GM23338 (cell line): ENCODE measurements around the gene TCERG1. TPM values are rescaled to one million over a fixed set of nuclear protein-coding genes. Genes with fewer than 3 reads are reported as not detected.

Source experiments
- ATAC-seq: fragments of 200-7000 bp; cut with Tn5 transposase; 3 replicates; pipeline ENCODE4 v1.9.1; 2020
- DNase-seq: peaks from one replicate; pipeline ENCODE4 v3.0.0-alpha.2; 2015; ENCODE audit warnings: low spot score
- H2AFZ ChIP-seq: fragments of 200-600 bp; sonication (generic); 2 replicates; pipeline ENCODE4 v1.8.0; 2016; ENCODE audit warnings: antibody characterized with exemption, mild to moderate bottlenecking, moderate library complexity
- H3F3A ChIP-seq: fragments of 200-600 bp; sonication (generic); replicated peaks from 2 replicates; pipeline ENCODE4 v1.8.0; 2017; ENCODE audit warnings: antibody characterized with exemption, mixed run types, low read depth
- H3K27ac ChIP-seq: fragments of 200-600 bp; sonication (generic); 2 replicates; pipeline ENCODE4 v1.6.1; 2016; ENCODE audit warnings: low read depth
- H3K27me3 ChIP-seq: fragments of 200-600 bp; sonication (generic); 2 replicates; pipeline ENCODE4 v1.8.0; 2016; ENCODE audit warnings: mild to moderate bottlenecking, mixed run types, moderate library complexity; ENCODE audit not compliant: insufficient read depth
- H3K36me3 ChIP-seq: fragments of 200-600 bp; sonication (generic); 2 replicates; pipeline ENCODE4 v1.8.0; 2016; ENCODE audit warnings: mild to moderate bottlenecking; ENCODE audit not compliant: insufficient read depth
- H3K4me1 ChIP-seq: fragments of 200-600 bp; sonication (generic); 2 replicates; pipeline ENCODE4 v1.8.0; 2016; ENCODE audit warnings: mild to moderate bottlenecking, moderate library complexity; ENCODE audit not compliant: insufficient read depth
- H3K4me2 ChIP-seq: fragments of 200-600 bp; sonication (generic); 2 replicates; pipeline ENCODE4 v1.7.1; 2017; ENCODE audit warnings: mixed run types
- H3K4me3 ChIP-seq: fragments of 200-600 bp; sonication (generic); 2 replicates; pipeline ENCODE4 v1.6.1; 2016; ENCODE audit warnings: mixed run types
- H3K79me2 ChIP-seq: fragments of 200-600 bp; sonication (generic); replicated peaks from 2 replicates; pipeline ENCODE4 v1.8.0; 2017; ENCODE audit warnings: mild to moderate bottlenecking; ENCODE audit not compliant: insufficient read depth
- H3K9me2 ChIP-seq: fragments of 200-600 bp; sonication (generic); 2 replicates; pipeline ENCODE4 v1.8.0; 2017; ENCODE audit not compliant: insufficient read depth
- H4K20me1 ChIP-seq: fragments of 200-600 bp; sonication (generic); replicated peaks from 2 replicates; pipeline ENCODE4 v1.8.0; 2017; ENCODE audit warnings: mild to moderate bottlenecking; ENCODE audit not compliant: insufficient read depth
- H3K27ac Mint-ChIP-seq: 2 replicates; pipeline ENCODE4 v1.8.0; 2020; ENCODE audit warnings: inconsistent platforms, mild to moderate bottlenecking, moderate library complexity, mixed read lengths
- H3K27me3 Mint-ChIP-seq: 3 replicates; pipeline ENCODE4 v1.8.0; 2022; ENCODE audit warnings: low read depth, mild to moderate bottlenecking, moderate library complexity, mixed read lengths, inconsistent platforms; ENCODE audit not compliant: insufficient read depth, poor library complexity
- H3K36me3 Mint-ChIP-seq: 3 replicates; pipeline ENCODE4 v1.8.0; 2021; ENCODE audit warnings: low read depth, mild to moderate bottlenecking, inconsistent platforms, moderate library complexity, mixed read lengths
- H3K4me1 Mint-ChIP-seq: 3 replicates; pipeline ENCODE4 v1.8.0; 2020; ENCODE audit warnings: mild to moderate bottlenecking, inconsistent platforms, mixed read lengths
- H3K4me3 Mint-ChIP-seq: 3 replicates; pipeline ENCODE4 v1.8.0; 2021; ENCODE audit warnings: moderate library complexity, mild to moderate bottlenecking, inconsistent platforms, mixed read lengths
- H3K9me3 Mint-ChIP-seq: 3 replicates; pipeline ENCODE4 v1.8.0; 2020; ENCODE audit warnings: moderate library complexity, mild to moderate bottlenecking, inconsistent platforms, mixed read lengths
- EZH2 ChIP-seq: fragments of 200-600 bp; sonication (generic); IDR thresholded peaks from one replicate; pipeline ENCODE4 v1.8.0; 2017; ENCODE audit warnings: antibody characterized with exemption, mild to moderate bottlenecking, low read depth; ENCODE audit not compliant: unreplicated experiment
- EZH2phosphoT487 ChIP-seq: fragments of 200-600 bp; sonication (generic); IDR thresholded peaks from one replicate; pipeline ENCODE4 v1.8.1; 2018; ENCODE audit warnings: antibody characterized with exemption; ENCODE audit not compliant: unreplicated experiment
- POLR2AphosphoS5 ChIP-seq: IDR thresholded peaks from 2 replicates; pipeline ENCODE4 v1.6.1; 2016; ENCODE audit warnings: antibody characterized with exemption, low read depth
- ZNF114 ChIP-seq: fragments of 250-450 bp; sonication (Bioruptor Pico); IDR thresholded peaks from 2 replicates; pipeline ENCODE4 v1.5.0; 2020; ENCODE audit warnings: mild to moderate bottlenecking, moderate library complexity
- ZNF331 ChIP-seq: fragments of 250-450 bp; sonication (Bioruptor Pico); IDR thresholded peaks from 2 replicates; pipeline ENCODE4 v1.5.0; 2020; ENCODE audit warnings: low read depth, mild to moderate bottlenecking, moderate library complexity
- polyA plus RNA-seq: library from polyadenylated mRNA; unstranded; fragments of >200 nt; fragmentation: Nextera tagmentation; extraction: Ambion mirVana; gene quantifications from 2 replicates; pipeline ENCODE4 v1.2.1, GENCODE V29; 2016
- total RNA-seq: library from RNA; depleted of rRNA; stranded (reverse); fragments of >200 nt; shearing (Covaris generic); gene quantifications from 2 replicates; pipeline ENCODE4 v1.2.3, GENCODE V29; 2014
- TF ChIP-seq, protein P1 (sequence below): IDR thresholded peaks from one replicate; pipeline ENCODE4 v1.6.1; 2018; ENCODE audit warnings: antibody characterized with exemption; ENCODE audit not compliant: unreplicated experiment
- TF ChIP-seq, protein P2 (sequence below), 2 experiments: fragments of 200-600 bp in 1 of 2; sonication (generic) in 1 of 2; conservative IDR thresholded peaks; 2 replicates each; pipeline versions ENCODE4 v1.5.1 to v1.6.1; 2016 to 2017; ENCODE audit warnings: antibody characterized with exemption in 2 of 2, low read depth in 2 of 2, mild to moderate bottlenecking in 2 of 2, moderate library complexity in 1 of 2
- TF ChIP-seq, protein P3 (sequence below): fragments of 250-450 bp; sonication (Bioruptor Pico); IDR thresholded peaks from 2 replicates; pipeline ENCODE4 v1.5.0; 2020; ENCODE audit warnings: mild to moderate bottlenecking, moderate library complexity
- TF ChIP-seq, protein P4 (sequence below): IDR thresholded peaks from 2 replicates; pipeline ENCODE4 v1.6.1; 2016; ENCODE audit warnings: antibody characterized with exemption

The TCERG1 gene
- total and polyA plus RNA-seq, 2 experiments from 2014 or later, result 127 to 178 TPM

DNA sequence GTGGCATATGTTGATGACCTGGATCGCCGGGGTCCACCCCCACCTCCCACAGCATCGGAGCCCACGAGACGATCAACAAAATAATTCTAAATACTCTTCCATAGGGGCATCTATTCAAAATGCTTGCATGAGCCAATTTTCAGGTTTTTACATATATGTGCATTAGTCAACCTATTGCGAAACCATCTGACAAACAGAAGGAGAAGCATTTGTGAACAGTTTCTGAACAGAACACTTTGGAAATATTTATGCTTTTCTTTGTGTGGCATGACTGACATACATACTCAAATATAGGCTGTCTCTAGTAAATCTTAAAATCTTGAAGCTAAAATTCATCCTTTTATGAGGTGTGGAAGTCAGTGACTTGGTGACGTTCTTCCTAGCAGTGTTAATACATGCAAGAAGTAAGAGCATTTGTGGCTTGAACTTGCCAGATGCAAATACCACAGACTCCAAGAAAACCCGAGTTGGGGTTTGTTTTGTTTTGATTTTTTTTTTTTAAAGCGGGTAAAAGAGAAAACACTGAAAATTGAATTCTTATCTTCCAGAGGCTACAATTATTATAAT lies 63.5 kb downstream of the TCERG1 start:
- H3K36me3 Mint-ChIP-seq, result peaks cover 49% of the 10 kb centered on the region
- H3K4me1 ChIP-seq, result peaks cover 4% of the 10 kb centered on the region; the same call in 1 of the 2 replicates

GRCh38 chr5:146513462-146513861 lies 66.3 kb downstream of the TCERG1 start:
- Histone ChIP-seq H3K9me2 (no peaks in the 10 kb centered on the region), H4K20me1 (no peaks in the 10 kb centered on the region), H3K4me3 (no peak overlapping the region), H3K4me1 (peaks cover 16% of the 10 kb centered on the region), H3K79me2 (no peaks in the 10 kb centered on the region), H3K36me3 (peaks cover 25% of the 10 kb centered on the region), H3F3A (no peaks in the 10 kb centered on the region), H2AFZ (no peak overlapping the region), H3K27ac (no peak overlapping the region), H3K27me3 (no peaks in the 10 kb centered on the region), H3K4me2 (no peak overlapping the region)
- ATAC-seq (no peak), DNase-seq (no peak)
- H3K27ac Mint-ChIP-seq, result no peak overlapping the region
- no peaks in the 10 kb centered on the region for H3K27me3 Mint-ChIP-seq
- H3K4me3 Mint-ChIP-seq, result no peak overlapping the region
- peaks cover 12% of the 10 kb centered on the region for H3K4me1 Mint-ChIP-seq
- H3K36me3 Mint-ChIP-seq, result peaks cover 28% of the 10 kb centered on the region
- H3K9me3 Mint-ChIP-seq, result no peaks in the 10 kb centered on the region
- no peak for TF ChIP-seq ZNF331 (CRISPR knock-in tag)
- no peak for TF ChIP-seq POLR2AphosphoS5
- TF ChIP-seq, protein P1, sequence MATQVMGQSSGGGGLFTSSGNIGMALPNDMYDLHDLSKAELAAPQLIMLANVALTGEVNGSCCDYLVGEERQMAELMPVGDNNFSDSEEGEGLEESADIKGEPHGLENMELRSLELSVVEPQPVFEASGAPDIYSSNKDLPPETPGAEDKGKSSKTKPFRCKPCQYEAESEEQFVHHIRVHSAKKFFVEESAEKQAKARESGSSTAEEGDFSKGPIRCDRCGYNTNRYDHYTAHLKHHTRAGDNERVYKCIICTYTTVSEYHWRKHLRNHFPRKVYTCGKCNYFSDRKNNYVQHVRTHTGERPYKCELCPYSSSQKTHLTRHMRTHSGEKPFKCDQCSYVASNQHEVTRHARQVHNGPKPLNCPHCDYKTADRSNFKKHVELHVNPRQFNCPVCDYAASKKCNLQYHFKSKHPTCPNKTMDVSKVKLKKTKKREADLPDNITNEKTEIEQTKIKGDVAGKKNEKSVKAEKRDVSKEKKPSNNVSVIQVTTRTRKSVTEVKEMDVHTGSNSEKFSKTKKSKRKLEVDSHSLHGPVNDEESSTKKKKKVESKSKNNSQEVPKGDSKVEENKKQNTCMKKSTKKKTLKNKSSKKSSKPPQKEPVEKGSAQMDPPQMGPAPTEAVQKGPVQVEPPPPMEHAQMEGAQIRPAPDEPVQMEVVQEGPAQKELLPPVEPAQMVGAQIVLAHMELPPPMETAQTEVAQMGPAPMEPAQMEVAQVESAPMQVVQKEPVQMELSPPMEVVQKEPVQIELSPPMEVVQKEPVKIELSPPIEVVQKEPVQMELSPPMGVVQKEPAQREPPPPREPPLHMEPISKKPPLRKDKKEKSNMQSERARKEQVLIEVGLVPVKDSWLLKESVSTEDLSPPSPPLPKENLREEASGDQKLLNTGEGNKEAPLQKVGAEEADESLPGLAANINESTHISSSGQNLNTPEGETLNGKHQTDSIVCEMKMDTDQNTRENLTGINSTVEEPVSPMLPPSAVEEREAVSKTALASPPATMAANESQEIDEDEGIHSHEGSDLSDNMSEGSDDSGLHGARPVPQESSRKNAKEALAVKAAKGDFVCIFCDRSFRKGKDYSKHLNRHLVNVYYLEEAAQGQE, result no peak
- TF ChIP-seq, protein P2, sequence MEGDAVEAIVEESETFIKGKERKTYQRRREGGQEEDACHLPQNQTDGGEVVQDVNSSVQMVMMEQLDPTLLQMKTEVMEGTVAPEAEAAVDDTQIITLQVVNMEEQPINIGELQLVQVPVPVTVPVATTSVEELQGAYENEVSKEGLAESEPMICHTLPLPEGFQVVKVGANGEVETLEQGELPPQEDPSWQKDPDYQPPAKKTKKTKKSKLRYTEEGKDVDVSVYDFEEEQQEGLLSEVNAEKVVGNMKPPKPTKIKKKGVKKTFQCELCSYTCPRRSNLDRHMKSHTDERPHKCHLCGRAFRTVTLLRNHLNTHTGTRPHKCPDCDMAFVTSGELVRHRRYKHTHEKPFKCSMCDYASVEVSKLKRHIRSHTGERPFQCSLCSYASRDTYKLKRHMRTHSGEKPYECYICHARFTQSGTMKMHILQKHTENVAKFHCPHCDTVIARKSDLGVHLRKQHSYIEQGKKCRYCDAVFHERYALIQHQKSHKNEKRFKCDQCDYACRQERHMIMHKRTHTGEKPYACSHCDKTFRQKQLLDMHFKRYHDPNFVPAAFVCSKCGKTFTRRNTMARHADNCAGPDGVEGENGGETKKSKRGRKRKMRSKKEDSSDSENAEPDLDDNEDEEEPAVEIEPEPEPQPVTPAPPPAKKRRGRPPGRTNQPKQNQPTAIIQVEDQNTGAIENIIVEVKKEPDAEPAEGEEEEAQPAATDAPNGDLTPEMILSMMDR (conservative IDR thresholded peaks at IDR 0.05; ENCODE audit: low read depth in 2 of 2), result no peak
- no peak for TF ChIP-seq ZNF114 (CRISPR knock-in tag)
- no peak for TF ChIP-seq EZH2
- TF ChIP-seq, protein P3, sequence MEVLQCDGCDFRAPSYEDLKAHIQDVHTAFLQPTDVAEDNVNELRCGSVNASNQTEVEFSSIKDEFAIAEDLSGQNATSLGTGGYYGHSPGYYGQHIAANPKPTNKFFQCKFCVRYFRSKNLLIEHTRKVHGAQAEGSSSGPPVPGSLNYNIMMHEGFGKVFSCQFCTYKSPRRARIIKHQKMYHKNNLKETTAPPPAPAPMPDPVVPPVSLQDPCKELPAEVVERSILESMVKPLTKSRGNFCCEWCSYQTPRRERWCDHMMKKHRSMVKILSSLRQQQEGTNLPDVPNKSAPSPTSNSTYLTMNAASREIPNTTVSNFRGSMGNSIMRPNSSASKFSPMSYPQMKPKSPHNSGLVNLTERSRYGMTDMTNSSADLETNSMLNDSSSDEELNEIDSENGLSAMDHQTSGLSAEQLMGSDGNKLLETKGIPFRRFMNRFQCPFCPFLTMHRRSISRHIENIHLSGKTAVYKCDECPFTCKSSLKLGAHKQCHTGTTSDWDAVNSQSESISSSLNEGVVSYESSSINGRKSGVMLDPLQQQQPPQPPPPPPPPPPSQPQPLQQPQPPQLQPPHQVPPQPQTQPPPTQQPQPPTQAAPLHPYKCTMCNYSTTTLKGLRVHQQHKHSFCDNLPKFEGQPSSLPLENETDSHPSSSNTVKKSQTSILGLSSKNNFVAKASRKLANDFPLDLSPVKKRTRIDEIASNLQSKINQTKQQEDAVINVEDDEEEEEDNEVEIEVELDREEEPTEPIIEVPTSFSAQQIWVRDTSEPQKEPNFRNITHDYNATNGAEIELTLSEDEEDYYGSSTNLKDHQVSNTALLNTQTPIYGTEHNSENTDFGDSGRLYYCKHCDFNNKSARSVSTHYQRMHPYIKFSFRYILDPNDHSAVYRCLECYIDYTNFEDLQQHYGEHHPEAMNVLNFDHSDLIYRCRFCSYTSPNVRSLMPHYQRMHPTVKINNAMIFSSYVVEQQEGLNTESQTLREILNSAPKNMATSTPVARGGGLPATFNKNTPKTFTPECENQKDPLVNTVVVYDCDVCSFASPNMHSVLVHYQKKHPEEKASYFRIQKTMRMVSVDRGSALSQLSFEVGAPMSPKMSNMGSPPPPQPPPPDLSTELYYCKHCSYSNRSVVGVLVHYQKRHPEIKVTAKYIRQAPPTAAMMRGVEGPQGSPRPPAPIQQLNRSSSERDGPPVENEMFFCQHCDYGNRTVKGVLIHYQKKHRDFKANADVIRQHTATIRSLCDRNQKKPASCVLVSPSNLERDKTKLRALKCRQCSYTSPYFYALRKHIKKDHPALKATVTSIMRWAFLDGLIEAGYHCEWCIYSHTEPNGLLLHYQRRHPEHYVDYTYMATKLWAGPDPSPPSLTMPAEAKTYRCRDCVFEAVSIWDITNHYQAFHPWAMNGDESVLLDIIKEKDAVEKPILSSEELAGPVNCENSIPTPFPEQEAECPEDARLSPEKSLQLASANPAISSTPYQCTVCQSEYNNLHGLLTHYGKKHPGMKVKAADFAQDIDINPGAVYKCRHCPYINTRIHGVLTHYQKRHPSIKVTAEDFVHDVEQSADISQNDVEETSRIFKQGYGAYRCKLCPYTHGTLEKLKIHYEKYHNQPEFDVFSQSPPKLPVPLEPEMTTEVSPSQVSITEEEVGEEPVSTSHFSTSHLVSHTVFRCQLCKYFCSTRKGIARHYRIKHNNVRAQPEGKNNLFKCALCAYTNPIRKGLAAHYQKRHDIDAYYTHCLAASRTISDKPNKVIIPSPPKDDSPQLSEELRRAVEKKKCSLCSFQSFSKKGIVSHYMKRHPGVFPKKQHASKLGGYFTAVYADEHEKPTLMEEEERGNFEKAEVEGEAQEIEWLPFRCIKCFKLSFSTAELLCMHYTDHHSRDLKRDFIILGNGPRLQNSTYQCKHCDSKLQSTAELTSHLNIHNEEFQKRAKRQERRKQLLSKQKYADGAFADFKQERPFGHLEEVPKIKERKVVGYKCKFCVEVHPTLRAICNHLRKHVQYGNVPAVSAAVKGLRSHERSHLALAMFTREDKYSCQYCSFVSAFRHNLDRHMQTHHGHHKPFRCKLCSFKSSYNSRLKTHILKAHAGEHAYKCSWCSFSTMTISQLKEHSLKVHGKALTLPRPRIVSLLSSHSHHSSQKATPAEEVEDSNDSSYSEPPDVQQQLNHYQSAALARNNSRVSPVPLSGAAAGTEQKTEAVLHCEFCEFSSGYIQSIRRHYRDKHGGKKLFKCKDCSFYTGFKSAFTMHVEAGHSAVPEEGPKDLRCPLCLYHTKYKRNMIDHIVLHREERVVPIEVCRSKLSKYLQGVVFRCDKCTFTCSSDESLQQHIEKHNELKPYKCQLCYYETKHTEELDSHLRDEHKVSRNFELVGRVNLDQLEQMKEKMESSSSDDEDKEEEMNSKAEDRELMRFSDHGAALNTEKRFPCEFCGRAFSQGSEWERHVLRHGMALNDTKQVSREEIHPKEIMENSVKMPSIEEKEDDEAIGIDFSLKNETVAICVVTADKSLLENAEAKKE (CRISPR knock-in tag), result no peak

More for the DNA sequence above, 63.5 kb downstream of the TCERG1 start:
- H3K27me3 Mint-ChIP-seq, result no peaks in the 10 kb centered on the region
- Histone ChIP-seq H3K27ac (no peak overlapping the region), H3K27me3 (no peaks in the 10 kb centered on the region), H2AFZ (no peak overlapping the region), H3F3A (no peaks in the 10 kb centered on the region), H3K79me2 (no peaks in the 10 kb centered on the region), H3K9me2 (no peaks in the 10 kb centered on the region), H3K36me3 (peaks cover 42% of the 10 kb centered on the region), H4K20me1 (no peaks in the 10 kb centered on the region), H3K4me2 (no peak overlapping the region), H3K4me3 (no peak overlapping the region)
- H3K9me3 Mint-ChIP-seq, result no peaks in the 10 kb centered on the region
- no peak for DNase-seq
- H3K4me3 Mint-ChIP-seq, result no peak overlapping the region
- ATAC-seq, result no peak
- no peak overlapping the region for H3K27ac Mint-ChIP-seq
- H3K4me1 Mint-ChIP-seq, result peaks cover 2% of the 10 kb centered on the region
- TF ChIP-seq, protein P4, sequence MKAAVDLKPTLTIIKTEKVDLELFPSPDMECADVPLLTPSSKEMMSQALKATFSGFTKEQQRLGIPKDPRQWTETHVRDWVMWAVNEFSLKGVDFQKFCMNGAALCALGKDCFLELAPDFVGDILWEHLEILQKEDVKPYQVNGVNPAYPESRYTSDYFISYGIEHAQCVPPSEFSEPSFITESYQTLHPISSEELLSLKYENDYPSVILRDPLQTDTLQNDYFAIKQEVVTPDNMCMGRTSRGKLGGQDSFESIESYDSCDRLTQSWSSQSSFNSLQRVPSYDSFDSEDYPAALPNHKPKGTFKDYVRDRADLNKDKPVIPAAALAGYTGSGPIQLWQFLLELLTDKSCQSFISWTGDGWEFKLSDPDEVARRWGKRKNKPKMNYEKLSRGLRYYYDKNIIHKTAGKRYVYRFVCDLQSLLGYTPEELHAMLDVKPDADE, result no peak
- peak; percentile 42 for TF ChIP-seq EZH2phosphoT487
